ENCODE results near the gene UBA6.
"Not testable (repeated sequence)": the region's sequence is repeated elsewhere in the genome, so short reads cannot be mapped to it uniquely, and the experiment has no call there.

Gene UBA6

DNA sequence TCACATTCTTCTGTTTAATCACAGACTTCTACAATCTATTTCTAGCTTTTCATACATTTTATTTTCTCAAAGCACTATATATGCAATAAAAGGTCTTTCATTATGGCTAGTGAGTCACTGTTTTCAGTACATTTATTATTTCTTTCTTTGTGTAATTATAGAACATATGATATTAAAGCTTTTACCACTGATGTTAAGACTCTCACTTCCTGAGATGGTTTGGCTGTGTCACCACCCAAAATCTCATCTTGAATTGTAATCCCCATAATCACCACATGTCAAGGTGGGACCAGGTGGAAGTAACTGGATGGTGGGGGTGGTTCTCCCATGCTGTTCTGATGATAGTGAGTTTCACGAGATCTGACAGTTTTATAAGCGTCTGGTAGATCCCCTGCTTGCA lies 41.9 kb downstream of the UBA6 start:
- no peak for DNase-seq

DNA sequence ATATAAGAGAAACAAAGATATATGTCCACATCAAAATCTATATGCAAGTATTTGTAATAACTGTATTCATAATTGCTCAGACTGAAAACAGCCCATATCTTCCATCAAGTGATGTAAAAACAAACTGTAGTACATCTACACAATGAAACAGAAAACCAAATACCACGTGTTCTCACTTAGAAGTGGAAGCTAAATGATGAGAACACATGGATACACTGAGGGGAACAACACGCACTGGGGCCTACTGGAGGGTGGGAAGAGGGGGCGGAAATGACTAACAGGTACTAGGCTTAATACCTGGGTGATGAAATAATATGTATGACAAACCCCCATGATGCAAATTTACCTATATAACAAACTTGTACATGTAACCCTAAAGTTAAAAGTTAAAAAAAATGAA lies 42.7 kb downstream of the UBA6 start:
- DNase-seq: no peak

DNA sequence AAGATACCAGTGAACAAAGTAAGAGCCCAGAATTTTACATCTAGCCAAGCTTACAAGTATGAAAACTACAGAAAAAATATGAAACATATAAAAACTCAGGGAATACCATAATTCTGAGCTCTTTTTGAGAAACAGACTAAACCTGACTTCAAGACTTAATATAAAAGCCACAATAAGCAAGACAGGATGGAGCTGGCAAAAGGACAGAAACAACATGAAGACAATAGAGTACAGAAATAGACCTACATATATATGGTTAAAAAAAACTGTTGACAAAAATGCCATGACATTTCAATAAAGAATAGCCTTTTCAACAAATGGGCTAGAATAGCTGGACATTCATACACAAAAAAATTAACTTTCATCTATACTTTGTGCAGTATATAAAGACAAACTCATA lies 49.4 kb downstream of the UBA6 start:
- DNase-seq: no peak

DNA sequence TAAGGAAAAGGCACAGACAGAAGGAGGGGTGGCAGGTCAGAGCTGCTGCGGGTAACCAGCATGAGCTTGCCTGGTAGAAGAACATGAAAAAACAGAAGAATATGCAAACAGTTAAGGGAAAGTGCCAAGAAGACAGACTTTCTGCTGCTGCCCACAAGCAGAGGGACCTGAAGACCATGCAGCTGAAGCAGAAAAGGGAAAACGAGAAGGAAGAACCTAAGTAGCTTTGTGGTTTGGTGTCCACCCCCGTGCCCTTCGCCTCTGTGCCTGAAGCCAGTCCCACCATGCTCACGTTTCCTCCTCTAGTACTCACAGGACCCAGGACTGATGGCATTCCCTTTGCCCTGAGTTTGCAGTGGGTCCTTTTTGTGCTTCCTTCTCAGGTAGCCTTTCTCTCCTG lies 62.8 kb downstream of the UBA6 start:
- DNase-seq: no peak

DNA sequence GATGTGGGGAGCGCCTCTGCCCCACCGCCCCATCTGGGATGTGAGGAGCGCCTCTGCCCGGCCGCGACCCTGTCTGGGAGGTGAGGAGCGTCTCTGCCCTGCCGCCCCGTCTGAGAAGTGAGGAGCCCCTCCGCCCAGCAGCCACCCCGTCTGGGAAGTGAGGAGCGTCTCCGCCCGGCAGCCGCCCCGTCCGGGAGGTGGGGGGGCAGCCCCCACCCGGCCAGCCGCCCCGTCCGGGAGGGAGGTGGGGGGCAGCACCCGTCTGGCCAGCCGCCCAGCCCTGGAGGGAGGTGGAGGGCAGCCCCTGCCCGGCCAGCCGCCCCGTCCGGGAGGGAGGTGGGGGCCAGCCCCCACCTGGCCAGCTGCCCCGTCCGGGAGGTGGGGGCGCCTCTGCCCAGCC lies 64.0 kb downstream of the UBA6 start:
- DNase-seq: not testable (repeated sequence)

DNA sequence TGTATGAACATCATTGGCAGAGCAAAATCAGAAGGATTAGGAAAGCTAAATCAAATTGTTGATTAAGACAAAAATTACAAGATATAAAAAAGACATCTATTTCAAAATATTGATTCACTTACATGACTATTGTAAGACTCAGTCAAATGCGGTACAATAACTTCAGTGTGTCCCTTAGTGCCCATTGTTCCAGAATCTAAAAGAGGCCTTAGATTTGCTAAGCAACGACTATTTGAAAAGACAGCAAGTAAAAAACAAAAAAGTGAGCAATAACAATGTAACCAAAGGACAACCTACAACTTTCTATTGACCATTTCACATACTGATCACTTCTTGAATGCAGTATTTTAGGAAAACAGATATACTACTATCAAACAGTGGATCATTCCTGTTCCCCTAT lies 65.6 kb downstream of the UBA6 start:
- DNase-seq: no peak

DNA sequence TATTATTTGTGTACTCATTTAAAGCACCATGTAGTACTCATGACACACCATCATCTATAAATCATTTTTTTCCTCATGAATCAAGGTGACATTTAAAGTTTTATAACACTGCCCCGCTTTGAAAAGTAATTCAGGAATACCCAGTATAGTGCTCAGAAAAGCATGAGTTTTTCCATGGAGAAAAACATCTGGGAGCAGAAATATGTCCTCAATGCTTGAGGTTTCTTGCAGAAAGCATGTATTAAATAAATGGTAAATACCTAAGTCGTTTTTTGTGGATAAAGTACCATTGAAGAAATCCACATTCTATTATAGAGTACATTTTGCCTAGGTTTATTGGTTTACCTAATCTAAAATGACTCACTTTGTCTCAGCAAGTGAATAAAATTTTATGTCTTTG lies 66.2 kb downstream of the UBA6 start:
- no peak for DNase-seq

DNA sequence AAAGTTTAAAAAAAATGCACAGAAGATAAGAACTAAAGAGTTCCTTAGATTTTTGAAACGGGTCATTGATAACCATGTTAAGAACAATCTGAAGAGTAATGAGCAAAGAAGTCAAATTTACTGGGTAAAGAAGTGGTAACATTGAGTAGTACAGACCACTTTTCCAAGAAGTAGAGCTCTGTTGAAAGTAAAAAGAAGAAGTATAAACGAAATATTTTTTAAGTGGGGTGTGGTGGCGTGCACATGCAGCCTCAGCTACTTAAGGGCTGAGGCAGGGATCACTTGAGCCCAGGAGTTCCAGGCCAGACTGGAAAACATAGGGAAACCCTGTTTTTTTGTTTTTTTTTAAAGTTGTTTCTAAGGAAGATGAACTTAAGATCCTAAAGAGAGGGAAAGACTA lies 68.5 kb downstream of the UBA6 start:
- DNase-seq: no peak

DNA sequence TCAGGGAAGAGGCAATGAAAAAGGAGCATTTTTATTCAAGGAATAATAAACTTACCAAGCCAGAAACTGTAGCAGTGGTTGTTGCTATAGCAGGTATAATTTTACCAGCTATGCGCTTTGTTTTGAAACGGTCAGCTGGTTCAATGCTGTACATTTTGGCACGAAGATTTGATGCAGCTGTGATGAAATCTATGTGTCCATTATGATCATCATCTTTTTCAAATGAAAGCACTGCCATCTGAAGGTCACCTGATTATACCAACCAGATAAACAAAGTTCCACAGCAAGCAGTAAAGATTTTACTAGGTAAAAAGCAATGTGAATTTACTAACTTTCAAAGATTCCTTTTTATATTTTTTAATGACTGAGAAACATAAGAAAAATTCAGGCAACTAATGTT lies 76.0 kb downstream of the UBA6 start:
- no peak for DNase-seq

DNA sequence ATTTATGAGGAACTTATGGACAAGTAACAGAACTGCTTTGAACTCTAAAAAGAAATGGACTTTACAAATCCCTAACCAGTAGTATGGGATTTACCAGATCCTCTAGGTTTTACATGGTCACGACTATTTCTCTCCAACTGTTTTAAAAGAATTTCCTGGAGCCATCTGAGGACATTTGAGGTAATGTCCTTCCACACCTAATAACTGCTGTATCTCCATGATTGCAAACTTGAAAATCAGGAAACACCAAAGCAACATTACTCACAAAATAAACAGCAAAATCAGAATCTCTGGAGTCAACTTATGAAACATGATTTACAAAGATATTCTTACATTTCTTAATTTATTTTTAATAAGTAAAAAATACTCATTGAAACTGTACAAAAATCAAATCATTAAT lies 84.5 kb downstream of the UBA6 start:
- DNase-seq: no peak

DNA sequence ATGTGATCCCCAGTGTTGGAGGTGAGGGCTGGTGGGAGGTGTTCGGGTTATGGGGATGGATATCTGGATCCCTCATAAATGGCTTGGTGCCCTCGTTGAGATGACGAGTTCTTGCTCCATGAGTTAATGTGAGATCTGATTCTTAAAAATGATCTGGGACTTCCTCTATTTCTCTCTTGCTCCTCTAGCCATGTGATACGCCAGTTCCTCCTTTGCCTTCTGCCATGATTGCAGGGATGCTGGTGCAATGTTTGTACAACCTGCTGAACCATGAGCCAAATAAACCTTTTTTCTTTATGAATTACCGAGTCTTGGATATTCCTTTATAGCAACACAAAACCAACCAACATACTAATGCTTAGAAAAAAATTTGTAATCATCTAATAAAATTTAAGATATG lies 85.8 kb downstream of the UBA6 start:
- DNase-seq: no peak

DNA sequence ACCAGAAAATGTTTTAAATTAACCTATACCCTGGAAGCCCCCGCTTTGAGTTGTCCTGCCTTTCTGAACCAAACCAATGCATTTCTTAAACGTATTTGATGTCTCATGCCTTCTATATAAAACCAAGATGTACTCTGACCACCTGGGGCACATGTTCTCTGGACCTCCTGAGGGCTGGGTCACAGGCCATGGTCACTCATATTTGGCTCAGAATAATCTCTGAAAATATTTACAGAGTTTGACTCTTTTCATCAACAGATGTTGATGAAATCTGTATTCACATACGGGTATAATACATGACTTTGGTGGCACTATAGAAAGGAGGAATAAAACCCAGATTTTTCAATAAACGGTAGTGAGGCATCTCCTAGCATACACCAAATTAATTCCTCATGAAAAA lies 86.8 kb downstream of the UBA6 start:
- no peak for DNase-seq

DNA sequence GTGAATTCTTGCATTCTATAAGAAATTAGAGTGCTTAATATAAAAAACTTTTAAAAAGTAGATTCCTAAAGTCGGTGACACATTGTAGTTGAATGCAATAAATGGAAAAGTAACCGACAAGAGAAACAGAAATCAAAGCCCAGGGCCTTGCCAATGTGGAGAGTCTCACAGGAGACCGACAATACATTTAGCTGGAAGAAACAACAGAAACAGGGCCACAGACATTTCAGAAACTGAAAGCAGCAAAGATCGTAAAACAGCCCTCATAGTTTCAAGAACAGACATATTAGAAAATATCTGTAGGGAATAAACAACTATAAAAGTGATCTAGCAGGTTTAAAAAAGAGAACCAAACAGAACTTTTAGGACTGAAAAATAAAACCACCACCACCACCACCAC lies 92.9 kb downstream of the UBA6 start:
- no peak for DNase-seq

DNA sequence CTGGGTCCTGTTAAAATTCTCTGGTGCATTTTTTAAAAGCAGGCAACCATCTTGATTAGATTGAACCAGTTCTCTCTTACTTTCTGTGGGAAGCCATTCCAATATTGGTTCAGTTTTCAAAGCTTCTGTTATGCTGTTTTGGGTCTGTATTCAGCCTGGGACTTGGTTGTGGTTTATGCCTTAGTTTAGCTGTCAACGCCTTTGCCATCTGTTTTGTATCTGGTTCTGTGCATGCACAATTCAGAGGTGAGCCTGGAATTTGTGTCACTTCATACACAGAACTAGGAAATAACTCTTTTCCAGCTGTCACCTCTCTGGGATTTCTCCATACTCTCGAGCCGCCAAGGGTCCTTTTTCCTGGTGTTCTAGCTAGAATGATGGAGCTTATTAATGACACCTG lies 96.2 kb downstream of the UBA6 start:
- no peak for DNase-seq

DNA sequence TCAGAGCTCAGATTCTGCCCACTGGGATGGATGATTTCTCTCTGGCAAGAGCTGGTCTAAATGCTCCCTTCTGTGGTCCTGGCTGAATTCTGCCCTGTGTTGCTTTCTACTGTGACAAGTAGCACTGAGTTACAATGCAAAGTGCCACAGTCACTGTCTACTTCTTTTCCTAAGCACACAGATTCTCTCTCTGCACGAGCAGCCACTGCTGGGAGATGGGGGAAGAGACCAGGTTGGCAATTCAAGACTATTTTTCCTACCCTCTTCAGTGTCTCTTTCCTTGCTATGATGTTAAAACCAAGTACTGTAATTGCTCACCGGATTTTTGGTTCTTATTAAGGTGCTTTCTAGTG lies 97.0 kb downstream of the UBA6 start:
- DNase-seq: no peak

DNA sequence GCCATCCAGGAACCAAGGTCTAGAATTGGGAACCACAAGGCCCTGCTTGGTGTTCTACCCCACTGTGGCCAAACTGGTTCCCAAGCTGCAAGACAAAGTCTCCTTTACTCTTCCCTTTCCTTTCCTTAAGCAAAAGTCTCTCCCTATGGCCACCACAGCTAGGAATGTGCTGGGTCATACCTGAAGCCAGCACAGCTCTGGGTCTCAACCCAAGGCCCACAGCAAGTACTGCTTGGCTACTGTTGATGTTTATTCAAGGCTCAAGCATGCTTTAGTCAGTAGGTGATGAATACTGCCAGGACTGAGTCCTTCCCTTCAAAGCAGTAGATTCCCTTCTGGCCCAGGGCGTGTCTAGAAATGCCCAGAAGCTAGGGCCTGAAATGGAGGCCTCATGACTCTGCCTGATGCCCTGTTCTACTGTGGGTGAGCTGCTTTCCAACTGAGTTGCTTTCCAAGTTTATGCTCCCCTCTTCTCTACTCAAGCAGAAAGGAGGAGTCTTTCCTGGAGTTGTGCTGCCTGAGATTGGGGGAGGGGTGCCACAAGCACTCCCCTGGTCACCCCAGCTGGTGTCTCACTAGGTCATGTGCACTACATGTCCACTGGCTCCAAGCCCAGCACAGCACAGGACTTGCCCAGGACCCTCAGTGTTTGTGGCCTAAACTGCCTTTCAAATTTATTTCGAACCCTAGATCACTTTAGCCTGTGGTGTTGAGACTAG lies 97.5 kb downstream of the UBA6 start:
- no peak for DNase-seq

DNA sequence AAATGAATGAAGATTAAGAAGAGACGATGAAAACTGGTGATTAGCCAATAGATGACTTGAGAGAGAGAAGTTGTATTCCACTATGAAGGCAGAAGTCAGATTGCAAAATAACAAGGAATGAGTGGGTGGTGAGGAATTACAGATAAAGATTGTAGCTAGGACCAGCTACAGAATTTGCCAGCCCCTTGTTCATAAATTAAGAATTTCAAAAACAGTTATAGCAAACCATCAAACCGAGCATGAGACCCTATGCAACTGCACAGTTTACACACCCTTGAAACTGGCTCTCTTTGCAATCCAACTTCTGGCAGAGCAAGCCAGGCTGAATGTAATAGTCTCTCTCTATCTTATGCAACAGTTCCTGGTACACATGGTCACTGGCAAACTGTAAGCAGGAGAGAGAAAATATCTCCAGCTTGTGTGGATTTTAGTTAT lies 107.2 kb downstream of the UBA6 start:
- no peak for DNase-seq

DNA sequence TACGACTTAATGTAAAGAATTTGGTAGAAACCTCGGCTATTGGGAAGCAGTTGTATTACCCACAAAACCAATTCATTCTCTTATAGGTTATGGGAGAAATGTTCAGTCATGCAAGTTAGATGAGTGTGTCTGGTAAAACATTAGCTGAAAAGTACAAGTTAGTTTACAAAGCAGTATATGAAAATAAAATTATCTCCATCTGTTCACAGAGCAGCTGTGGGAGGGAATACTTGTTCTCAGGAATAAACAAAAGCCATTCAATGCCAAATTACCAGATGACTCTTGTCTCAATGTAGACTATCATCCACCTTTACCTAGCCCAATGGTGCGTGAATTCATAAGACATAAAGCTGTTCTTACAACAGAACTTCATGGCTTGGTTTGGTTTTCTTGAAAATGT lies 113.8 kb downstream of the UBA6 start:
- DNase-seq: no peak

DNA sequence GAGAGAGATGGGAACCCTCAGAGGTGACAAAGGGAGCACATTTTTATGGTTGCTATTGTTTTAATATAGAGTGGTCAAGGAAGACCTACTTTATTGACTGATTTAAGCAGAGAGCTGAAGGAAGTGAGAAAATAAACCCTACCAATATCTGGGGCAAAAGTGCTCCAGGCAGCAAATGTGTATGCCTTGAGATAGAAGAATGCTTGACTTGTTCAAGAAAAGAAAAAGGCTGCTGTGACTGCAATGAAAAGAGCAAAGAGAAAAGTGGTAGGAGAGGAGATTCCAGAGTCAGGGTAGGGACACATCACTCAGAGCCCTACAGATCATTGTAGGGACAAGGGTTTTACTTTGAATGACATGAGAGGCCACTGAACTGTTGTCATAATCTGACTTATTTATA lies 116.5 kb downstream of the UBA6 start:
- no peak for DNase-seq

DNA sequence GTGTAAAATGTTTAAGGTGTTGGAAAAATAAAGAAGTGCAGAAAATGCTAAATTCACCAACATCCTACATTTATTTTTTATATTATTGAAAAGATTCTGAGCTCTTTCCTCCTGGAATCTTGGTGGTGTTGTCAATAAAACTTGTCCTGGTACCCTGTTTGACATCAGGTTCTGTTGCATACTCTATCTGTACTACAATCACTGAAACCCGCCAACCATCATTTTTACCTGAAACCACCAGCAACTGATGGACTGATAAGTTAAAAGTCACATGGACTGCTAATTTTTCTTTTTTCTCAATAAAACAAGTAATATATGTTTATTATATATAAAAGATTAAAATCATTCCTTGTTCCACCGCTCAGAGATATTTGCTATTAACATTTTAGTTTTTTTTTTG lies 119.0 kb downstream of the UBA6 start:
- no peak for DNase-seq

DNA sequence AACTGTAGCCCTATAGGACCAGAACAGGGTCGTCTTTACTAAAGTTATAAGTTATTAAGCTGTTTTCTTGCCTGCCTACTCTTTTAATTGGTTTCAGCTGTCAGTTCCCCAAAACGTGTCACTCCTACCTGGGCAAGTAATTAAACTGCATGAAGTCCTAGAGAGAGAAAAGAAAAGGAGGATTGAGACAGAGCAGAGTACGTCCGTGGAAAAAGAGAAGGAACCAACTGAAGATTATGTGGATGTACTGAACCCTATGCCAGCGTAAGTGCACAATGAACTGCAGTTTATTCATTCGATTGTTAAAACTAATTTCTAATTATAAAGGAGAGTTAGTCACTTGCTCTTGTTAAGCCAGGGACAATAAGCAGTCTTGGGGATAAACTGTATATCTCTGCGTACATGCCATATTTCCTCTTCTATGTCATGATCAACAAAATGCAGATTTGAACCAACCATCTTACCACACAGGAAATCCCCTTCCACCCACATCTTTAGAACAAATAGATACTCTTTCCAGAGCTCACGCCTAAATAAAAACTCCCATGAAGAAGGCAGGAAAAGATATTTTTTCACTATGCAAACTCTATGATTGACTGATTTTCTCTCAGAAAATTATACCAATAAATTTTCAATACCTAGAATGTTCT lies 119.6 kb downstream of the UBA6 start:
- DNase-seq: no peak

DNA sequence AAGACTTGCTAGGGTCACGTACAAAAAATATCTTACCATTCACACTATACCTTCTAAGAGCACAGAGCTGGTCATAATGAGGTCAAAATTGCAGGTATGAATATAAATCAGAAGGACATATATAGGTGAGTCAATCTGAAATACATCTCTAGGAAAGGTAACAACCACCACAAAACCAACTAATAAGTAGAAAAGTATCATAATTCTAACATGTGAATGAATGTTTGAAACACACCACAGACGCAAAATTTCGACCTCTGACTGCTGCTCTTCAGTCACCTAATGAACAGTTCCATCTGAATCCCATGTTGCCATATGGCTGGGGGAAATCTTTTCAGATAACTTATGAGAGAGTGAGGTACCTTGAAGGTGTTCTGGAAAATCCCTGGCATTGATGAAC lies 120.4 kb downstream of the UBA6 start:
- no peak for DNase-seq

DNA sequence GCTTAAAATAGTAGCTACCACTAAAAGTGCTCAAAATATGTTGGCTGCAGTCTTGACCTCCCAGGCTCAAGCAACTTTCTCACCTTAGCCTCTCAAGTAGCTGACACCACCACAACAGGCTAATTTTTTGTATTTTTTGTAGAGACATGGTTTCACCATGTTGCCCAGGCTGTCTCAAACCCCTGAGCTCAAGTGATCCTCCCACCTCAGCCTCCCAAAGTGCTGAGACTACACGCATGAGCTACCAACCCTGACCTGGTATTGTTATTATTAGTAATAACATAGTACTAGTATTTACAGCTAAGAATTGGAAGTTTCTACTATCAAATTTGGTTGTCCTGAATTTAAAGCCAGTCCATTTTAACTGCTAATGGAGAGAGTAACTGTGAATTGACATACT lies 124.4 kb downstream of the UBA6 start:
- no peak for DNase-seq

DNA sequence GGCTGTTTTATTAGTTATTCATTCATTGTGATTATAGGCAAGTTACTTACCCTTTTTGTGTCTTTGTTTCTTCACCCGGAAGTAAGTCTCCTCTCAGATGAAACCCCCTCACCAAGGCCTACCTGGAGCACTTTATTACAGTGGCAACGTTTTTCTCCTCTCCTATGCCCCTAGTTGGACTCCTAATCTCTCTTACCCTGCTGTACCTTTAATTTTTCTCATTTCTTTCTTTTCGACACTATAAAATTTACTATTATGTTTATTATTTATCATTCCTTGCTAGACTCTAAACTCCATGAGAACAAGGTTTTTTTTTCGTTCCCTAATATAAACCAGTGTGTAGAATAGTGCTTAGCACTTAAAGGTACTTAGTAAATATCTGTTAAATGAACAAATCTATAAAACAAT lies 124.9 kb downstream of the UBA6 start:
- no peak for DNase-seq

Data from NK-92 treated with Interleukin-12 subunit alpha and Interleukin-12 subunit beta, amount 100 ng/mL, for 24 hours (cell line).